Activated gamma-delta T cell treated with Interleukin-2 at 50 U/mL for 16 hours (primary cell): ENCODE data around the gene PTPRN2.

Source experiments
- DNase-seq: peaks from one replicate; pipeline ENCODE4 v3.0.0-alpha.2; 2020

The PTPRN2 gene

GRCh38 chr7:157979636-157980340, 607.8 kb downstream of the PTPRN2 start:
- no peak for DNase-seq

GRCh38 chr7:157978766-157979165, 608.9 kb downstream of the PTPRN2 start:
- DNase-seq, result no peak

GRCh38 chr7:157977717-157978496, 609.7 kb downstream of the PTPRN2 start:
- DNase-seq, result no peak

- no peak for DNase-seq
Observed at GRCh38 chr7:157977306-157977705, 610.3 kb downstream of the PTPRN2 start.

GRCh38 chr7:157976406-157976805, 611.2 kb downstream of the PTPRN2 start:
- no peak for DNase-seq

- no peak for DNase-seq
Observed at GRCh38 chr7:157975401-157976372, 611.9 kb downstream of the PTPRN2 start.

- no peak for DNase-seq
Observed at GRCh38 chr7:157974678-157975230, 612.9 kb downstream of the PTPRN2 start.

- no peak for DNase-seq
Observed at GRCh38 chr7:157973971-157974677, 613.5 kb downstream of the PTPRN2 start.

GRCh38 chr7:157972914-157973313, 614.7 kb downstream of the PTPRN2 start:
- DNase-seq, result no peak

- no peak for DNase-seq
Observed at GRCh38 chr7:157971501-157971900, 616.1 kb downstream of the PTPRN2 start.

GRCh38 chr7:157970744-157971143, 616.9 kb downstream of the PTPRN2 start:
- no peak for DNase-seq

GRCh38 chr7:157969995-157970394, 617.6 kb downstream of the PTPRN2 start:
- DNase-seq, result no peak

- no peak for DNase-seq
Observed at GRCh38 chr7:157966490-157966889, 621.1 kb downstream of the PTPRN2 start.

GRCh38 chr7:157964521-157964920, 623.1 kb downstream of the PTPRN2 start:
- DNase-seq, result no peak

- DNase-seq, result no peak
Observed at GRCh38 chr7:157964016-157964415, 623.6 kb downstream of the PTPRN2 start.

- DNase-seq, result no peak
Observed at GRCh38 chr7:157963526-157963925, 624.1 kb downstream of the PTPRN2 start.

- no peak for DNase-seq
Observed at GRCh38 chr7:157962458-157963306, 624.9 kb downstream of the PTPRN2 start.

- DNase-seq, result no peak
Observed at GRCh38 chr7:157961731-157962457, 625.7 kb downstream of the PTPRN2 start.

GRCh38 chr7:157955348-157955999, 632.1 kb downstream of the PTPRN2 start:
- no peak for DNase-seq

GRCh38 chr7:157954901-157955300, 632.7 kb downstream of the PTPRN2 start:
- no peak for DNase-seq
